Activated T-cell treated with anti-CD3 and anti-CD28 coated beads, Interleukin-2, amount 50 U/mL, for 72 hours (primary cell): ENCODE data around the gene INA. TPM values are rescaled to one million over a fixed set of nuclear protein-coding genes. Genes with fewer than 3 reads are reported as not detected.
"Not testable (repeated sequence)": the region's sequence is repeated elsewhere in the genome, so short reads cannot be mapped to it uniquely, and the experiment has no call there.

Experiments used
- ATAC-seq, 2 donors: fragments of 150-1000 bp; cut with Tn5 transposase; replicated peaks in 1 of 2; 2 replicates each; pipeline ENCODE4 v1.10.0; 2021; ENCODE audit warnings: moderate library complexity in 2 of 2, mild to moderate bottlenecking in 1 of 2
- DNase-seq, 2 donors: peaks; one replicate each; pipeline ENCODE4 v3.0.0; 2021 to 2022; ENCODE audit warnings: mixed read lengths in 1 of 2
- H3K27ac Mint-ChIP-seq: one replicate; pipeline ENCODE4 v1.8.0; 2022; ENCODE audit warnings: mild to moderate bottlenecking, moderate library complexity, mixed read lengths
- H3K27me3 Mint-ChIP-seq: one replicate; pipeline ENCODE4 v1.8.0; 2022; ENCODE audit warnings: low read depth, mixed read lengths
- H3K36me3 Mint-ChIP-seq, 2 donors: one replicate each; pipeline ENCODE4 v1.8.0; 2022; ENCODE audit warnings: mixed read lengths in 2 of 2, mild to moderate bottlenecking in 1 of 2; ENCODE audit not compliant: insufficient read depth in 2 of 2
- H3K4me1 Mint-ChIP-seq: one replicate; pipeline ENCODE4 v1.8.0; 2022; ENCODE audit warnings: low read depth, mixed read lengths
- H3K4me3 Mint-ChIP-seq, 2 donors: one replicate each; pipeline ENCODE4 v1.8.0; 2022; ENCODE audit warnings: mild to moderate bottlenecking in 2 of 2, mixed read lengths in 2 of 2, moderate library complexity in 2 of 2
- H3K9me3 Mint-ChIP-seq, 2 donors: one replicate each; pipeline ENCODE4 v1.8.0; 2022; ENCODE audit warnings: mixed read lengths in 2 of 2
- total RNA-seq, 2 donors: library from RNA; stranded (reverse); gene quantifications; one replicate each; pipeline ENCODE4 v1.2.3, GENCODE V29; 2022

Gene INA
- total RNA-seq: under 1 TPM; 0.23 to 0.46 TPM

- DNase-seq: peak; percentile 41 to 50
- peak; percentile 85 to 92 for ATAC-seq
- Mint-ChIP-seq H3K27me3 (peaks cover 56% of the 10 kb centered on the region), H3K36me3 (peaks cover 3% of the 10 kb centered on the region in 2 donors), H3K27ac (no peak within 1 kb of the TSS), H3K9me3 (peaks cover 0 to 3% of the 10 kb centered on the region in 2 donors), H3K4me3 (peak within 1 kb of the TSS; percentile 66 to 83), H3K4me1 (peaks cover 18% of the 10 kb centered on the region)
Measured at GRCh38 chr10:103276896-103277712, at the start of gene INA. TSS of gene INA (plus strand) at chr10:103277138. CDS start at chr10:103277212, 74 bp downstream.

DNA sequence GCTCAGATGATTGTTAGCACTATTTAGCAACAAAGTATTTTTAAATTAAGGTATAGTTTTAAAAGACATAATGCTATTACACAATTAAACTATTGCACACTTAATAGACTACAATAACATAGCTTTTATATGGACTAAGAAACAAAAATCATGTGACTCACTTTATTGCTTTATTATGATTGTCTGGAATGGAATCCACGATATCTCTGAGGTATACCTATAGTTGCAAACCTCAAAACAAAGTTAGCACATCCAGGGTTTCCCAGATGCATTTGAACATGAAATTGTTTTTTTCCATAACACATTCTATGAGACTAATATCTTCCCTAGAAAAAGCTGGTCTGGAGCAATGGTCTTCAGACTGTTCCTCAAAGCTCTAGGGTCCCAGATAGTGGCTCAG, 49.5 kb upstream of the INA start:
- Mint-ChIP-seq H3K27ac (no peak overlapping the region), H3K27me3 (no peaks in the 10 kb centered on the region), H3K4me1 (no peaks in the 10 kb centered on the region), H3K36me3 (peaks cover 5 to 7% of the 10 kb centered on the region in 2 donors), H3K4me3 (no peak overlapping the region), H3K9me3 (peaks cover 8% of the 10 kb centered on the region in 2 donors)
- DNase-seq (no peak), ATAC-seq (no peak)

DNA sequence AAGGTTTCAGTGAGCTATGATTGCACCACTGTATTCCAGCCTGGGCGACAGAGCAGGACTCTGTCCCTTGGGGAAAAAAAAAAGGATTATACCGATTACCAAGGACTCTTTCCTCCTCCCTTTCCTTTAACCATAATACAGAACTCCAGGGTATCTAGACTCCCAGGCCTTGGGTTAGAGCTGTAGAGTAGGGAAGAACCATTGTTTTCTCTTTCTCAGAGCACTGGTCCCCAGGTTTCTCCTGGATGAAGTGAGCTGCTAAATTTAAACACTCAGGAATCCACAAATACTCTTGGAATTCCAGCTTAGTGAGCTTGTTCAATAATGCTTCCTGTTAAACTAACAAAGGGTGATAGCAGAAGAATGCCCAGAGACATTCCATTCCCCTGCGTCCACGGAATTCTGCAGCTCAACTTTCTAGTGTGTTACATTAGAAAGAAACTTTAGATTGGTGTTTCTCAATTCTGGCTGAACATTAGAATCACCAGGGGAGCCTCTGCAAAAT, 45.8 kb upstream of the INA start:
- DNase-seq: no peak
- no peaks in the 10 kb centered on the region for H3K27me3 Mint-ChIP-seq
- no peak overlapping the region for H3K4me3 Mint-ChIP-seq
- no peaks in the 10 kb centered on the region for H3K36me3 Mint-ChIP-seq
- ATAC-seq: no peak
- no peaks in the 10 kb centered on the region for H3K4me1 Mint-ChIP-seq
- H3K9me3 Mint-ChIP-seq: no peaks in the 10 kb centered on the region
- H3K27ac Mint-ChIP-seq: no peak overlapping the region

GRCh38 chr10:103232131-103232673, 44.7 kb upstream of the INA start:
- Mint-ChIP-seq H3K27me3 (no peaks in the 10 kb centered on the region), H3K4me1 (no peaks in the 10 kb centered on the region), H3K4me3 (no peak overlapping the region), H3K27ac (no peak overlapping the region), H3K36me3 (no peaks in the 10 kb centered on the region), H3K9me3 (no peaks in the 10 kb centered on the region)
- no peak for DNase-seq
- no peak for ATAC-seq

DNA sequence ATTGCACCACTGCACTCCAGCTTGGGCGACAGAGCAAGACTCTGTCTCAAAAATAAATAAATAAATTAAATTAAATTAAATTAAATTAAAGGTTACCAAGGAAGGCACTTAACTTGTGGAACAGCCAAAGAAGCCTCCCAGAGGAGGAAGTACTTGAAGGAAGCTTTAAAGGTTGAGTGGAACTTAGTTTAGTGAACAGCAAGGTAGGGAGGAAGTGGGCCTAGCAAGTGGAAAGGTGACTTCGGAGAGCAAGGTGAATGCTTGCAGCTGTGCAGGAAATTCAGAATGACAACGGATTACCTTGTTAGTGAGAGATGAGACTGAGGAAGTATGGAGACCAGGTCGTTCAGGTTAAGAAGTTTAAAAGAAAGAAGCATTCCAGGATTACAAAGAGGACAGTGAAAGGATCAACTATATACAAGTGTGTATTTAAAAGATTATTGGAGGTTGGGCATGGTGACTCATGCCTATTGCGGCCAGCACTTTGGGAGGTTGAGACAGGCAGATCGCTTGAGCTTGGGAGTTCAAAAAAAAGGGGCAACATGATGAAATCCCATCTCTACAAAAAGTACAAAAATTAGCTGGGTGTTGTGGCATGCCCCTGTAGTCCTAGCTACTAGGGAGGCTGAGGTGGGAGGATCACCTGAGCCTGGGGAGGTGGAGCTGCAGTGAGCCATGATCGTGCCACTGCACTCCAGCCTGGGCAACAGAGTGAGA, 44.0 kb upstream of the INA start:
- Mint-ChIP-seq H3K9me3 (no peaks in the 10 kb centered on the region), H3K27me3 (no peaks in the 10 kb centered on the region), H3K4me3 (no peak overlapping the region), H3K36me3 (no peaks in the 10 kb centered on the region), H3K27ac (no peak overlapping the region), H3K4me1 (no peaks in the 10 kb centered on the region)
- no peak for ATAC-seq
- no peak for DNase-seq

DNA sequence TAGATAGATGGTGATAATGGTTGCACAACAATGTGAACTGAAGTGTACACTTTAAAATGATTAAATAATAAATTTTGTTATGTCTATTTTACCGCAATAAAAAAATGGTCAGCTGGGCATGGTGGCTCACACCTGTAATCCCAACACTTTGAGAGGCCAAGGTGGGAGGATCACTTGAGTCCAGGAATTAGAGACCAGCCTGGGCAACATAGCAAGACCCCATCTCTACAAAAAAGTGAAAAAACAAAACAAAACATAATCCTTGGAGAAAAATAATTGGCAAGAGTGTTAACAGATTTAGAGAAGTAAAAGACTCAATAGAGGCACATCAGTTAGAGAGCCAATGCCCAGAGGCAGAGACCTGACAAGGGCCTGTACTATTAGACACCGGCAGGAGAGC, 41.2 kb upstream of the INA start:
- Mint-ChIP-seq H3K4me1 (peaks cover 8% of the 10 kb centered on the region), H3K27me3 (no peaks in the 10 kb centered on the region), H3K36me3 (no peaks in the 10 kb centered on the region), H3K9me3 (no peaks in the 10 kb centered on the region), H3K27ac (no peak overlapping the region), H3K4me3 (no peak overlapping the region)
- ATAC-seq (no peak), DNase-seq (no peak)

GRCh38 chr10:103238506-103239252, 38.3 kb upstream of the INA start:
- H3K36me3 Mint-ChIP-seq: no peaks in the 10 kb centered on the region
- H3K27ac Mint-ChIP-seq: no peak overlapping the region
- H3K9me3 Mint-ChIP-seq: no peaks in the 10 kb centered on the region
- ATAC-seq (no peak), DNase-seq (no peak)
- no peak overlapping the region for H3K4me3 Mint-ChIP-seq
- no peaks in the 10 kb centered on the region for H3K27me3 Mint-ChIP-seq
- H3K4me1 Mint-ChIP-seq: peaks cover 15% of the 10 kb centered on the region

GRCh38 chr10:103241262-103242011, 35.5 kb upstream of the INA start:
- Mint-ChIP-seq H3K9me3 (no peaks in the 10 kb centered on the region), H3K36me3 (no peaks in the 10 kb centered on the region), H3K27ac (peak overlapping the region; percentile 27), H3K27me3 (no peaks in the 10 kb centered on the region), H3K4me3 (no peak overlapping the region), H3K4me1 (peaks cover 15% of the 10 kb centered on the region)
- DNase-seq (peak in 1 of 2 donors; percentile 4), ATAC-seq (peak; percentile 28 to 51)

DNA sequence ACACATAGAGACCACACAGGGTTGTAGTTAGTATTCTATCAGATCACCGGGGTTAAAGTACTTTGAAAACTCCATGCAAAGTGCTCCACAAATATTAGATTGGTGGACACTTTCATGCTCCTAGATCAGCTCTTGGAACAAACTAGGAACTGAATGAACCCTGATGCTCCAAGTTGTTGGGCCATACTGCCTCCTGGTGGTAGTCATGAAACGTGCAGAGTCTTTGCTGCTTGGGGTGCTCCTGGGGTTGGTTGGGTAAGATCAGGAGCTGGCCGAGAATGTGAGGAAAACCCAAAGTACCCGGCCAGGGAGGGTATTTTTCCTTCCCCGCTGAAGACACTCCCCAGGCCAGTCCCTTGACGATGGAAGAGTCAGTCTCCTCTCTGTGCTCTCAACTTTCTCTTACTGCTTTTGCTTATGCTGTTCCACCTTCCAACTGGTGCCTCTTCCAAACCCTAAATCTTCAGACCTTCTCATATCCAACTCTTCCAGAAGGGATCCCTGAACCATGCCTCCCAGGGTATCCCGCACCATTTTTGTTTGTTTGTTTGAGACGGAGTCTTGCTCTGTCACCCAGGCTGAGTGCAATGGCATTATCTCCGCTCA, 32.2 kb upstream of the INA start:
- ATAC-seq: peak; percentile 71 to 74

GRCh38 chr10:103245587-103245986, 31.4 kb upstream of the INA start, which contains the start of gene RPEL1:
TSS of gene RPEL1 (plus strand) at chr10:103245887. CDS start at chr10:103245997, 110 bp downstream.
- H3K9me3 Mint-ChIP-seq, H3K4me1 Mint-ChIP-seq, ATAC-seq, H3K27ac Mint-ChIP-seq, DNase-seq, H3K27me3 Mint-ChIP-seq, H3K4me3 Mint-ChIP-seq, H3K36me3 Mint-ChIP-seq: not testable (repeated sequence)

More for the DNA sequence above, 32.2 kb upstream of the INA start:
- peak; percentile 60 to 71 for DNase-seq
- peaks cover 15% of the 10 kb centered on the region for H3K4me1 Mint-ChIP-seq
- H3K27me3 Mint-ChIP-seq: no peaks in the 10 kb centered on the region
- H3K4me3 Mint-ChIP-seq: no peak overlapping the region
- H3K9me3 Mint-ChIP-seq: no peaks in the 10 kb centered on the region
- no peak overlapping the region for H3K27ac Mint-ChIP-seq
- no peaks in the 10 kb centered on the region for H3K36me3 Mint-ChIP-seq

GRCh38 chr10:103246324-103246723, 30.6 kb upstream of the INA start:
- no peak overlapping the region for H3K4me3 Mint-ChIP-seq
- H3K36me3 Mint-ChIP-seq: peaks cover 2% of the 10 kb centered on the region in 2 donors
- no peak for DNase-seq
- peaks cover 2% of the 10 kb centered on the region in 2 donors for H3K9me3 Mint-ChIP-seq
- no peak overlapping the region for H3K27ac Mint-ChIP-seq
- no peak for ATAC-seq
- H3K27me3 Mint-ChIP-seq: no peaks in the 10 kb centered on the region
- H3K4me1 Mint-ChIP-seq: peaks cover 6% of the 10 kb centered on the region

GRCh38 chr10:103254113-103254512, 22.8 kb upstream of the INA start:
- Mint-ChIP-seq H3K36me3 (peaks cover 3% of the 10 kb centered on the region in 2 donors), H3K27ac (no peak overlapping the region), H3K4me1 (peaks cover 10% of the 10 kb centered on the region), H3K9me3 (peaks cover 5 to 7% of the 10 kb centered on the region in 2 donors), H3K4me3 (no peak overlapping the region), H3K27me3 (no peaks in the 10 kb centered on the region)
- no peak for DNase-seq
- no peak for ATAC-seq
